GM19452 (cell line): ENCODE results near the gene TRA2A.

Experiments
- ATAC-seq: cut with Tn5 transposase; IDR thresholded peaks from one replicate; pipeline ENCODE4 v1.9.1; 2021; ENCODE audit not compliant: unreplicated experiment

TRA2A gene

DNA sequence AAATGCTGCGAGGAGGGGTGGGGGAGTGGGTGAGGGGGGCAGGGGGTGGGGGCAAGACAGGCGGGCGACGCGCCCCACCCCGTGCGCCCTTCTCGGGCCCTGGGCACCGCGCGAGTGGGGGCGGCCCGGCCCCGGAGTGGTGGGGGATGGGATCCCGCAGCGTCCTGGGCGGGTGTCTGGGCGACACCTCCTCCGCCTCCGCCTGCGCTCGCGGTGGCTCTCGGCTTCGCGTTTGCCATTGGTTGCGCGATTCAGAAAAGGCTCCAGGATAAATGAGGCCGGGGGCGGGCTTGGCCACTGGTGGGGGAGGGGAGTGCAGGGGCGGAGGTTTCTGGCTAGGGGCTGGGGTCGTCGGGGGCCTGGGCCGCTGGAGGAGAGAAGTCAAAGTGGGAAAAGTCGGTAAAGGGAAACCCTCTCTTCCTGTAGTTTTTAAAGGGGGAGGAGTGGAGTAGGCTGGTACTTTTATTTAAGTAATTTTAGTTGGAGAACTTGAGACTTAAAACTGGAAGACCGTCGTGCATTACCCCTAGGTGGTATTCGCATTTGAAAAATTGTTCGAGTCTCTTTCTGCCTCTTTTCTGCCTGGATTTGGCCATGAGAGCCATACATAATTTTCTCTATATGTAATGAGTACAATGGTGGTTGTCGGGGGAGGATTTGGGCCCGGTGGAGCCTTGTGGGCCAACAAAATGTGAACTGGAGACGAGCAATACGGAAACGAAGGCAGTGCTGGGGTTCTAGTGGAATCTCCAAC is 60.5 kb downstream of the TRA2A start:
- ATAC-seq: peak; percentile 24

DNA sequence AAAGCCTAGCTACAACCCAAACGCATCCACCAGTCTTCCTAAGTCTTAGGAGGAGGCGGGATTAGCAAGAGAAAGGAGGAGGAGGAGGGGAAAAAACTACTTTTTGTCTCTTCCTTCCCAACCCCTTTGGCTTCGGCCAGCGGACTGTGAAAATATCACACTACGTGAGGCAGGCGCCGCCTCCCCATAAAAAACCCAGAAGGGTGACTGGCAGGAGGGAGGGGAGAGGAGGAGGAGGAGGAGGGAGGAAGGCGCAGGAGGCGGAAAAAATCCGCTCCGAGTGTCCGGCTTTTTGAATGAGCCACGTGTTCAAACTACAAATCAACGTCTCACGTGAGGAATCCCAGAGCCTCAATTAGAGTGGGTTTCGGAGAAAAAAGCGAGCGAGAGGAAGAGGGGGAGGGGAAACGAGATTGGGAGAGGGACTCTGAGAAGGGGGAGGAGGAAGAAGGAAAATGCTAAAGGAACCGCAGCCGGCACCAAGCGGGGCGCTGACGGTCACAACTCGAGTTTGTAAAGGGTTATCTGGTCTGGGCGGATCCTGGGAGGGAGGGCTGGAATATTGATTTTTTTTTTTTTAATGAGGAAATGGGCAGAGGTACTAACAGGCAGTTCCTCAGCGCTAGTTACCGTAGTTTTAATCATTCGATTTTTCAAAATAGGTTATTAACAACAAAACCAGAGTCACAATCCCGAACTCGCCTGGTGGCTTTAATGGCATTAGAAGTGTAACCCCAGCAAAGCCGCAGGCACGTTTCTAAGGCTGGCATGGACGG is 61.3 kb downstream of the TRA2A start, which contains the start of gene IGF2BP3:
Gene IGF2BP3, minus strand, starts transcription at position 162 of the 776 bp plus-strand sequence. CDS start 381 bp downstream, outside the sequence.
- no peak for ATAC-seq

- no peak for ATAC-seq
Observed at GRCh38 chr7:23469961-23470250, 61.9 kb downstream of the TRA2A start.

DNA sequence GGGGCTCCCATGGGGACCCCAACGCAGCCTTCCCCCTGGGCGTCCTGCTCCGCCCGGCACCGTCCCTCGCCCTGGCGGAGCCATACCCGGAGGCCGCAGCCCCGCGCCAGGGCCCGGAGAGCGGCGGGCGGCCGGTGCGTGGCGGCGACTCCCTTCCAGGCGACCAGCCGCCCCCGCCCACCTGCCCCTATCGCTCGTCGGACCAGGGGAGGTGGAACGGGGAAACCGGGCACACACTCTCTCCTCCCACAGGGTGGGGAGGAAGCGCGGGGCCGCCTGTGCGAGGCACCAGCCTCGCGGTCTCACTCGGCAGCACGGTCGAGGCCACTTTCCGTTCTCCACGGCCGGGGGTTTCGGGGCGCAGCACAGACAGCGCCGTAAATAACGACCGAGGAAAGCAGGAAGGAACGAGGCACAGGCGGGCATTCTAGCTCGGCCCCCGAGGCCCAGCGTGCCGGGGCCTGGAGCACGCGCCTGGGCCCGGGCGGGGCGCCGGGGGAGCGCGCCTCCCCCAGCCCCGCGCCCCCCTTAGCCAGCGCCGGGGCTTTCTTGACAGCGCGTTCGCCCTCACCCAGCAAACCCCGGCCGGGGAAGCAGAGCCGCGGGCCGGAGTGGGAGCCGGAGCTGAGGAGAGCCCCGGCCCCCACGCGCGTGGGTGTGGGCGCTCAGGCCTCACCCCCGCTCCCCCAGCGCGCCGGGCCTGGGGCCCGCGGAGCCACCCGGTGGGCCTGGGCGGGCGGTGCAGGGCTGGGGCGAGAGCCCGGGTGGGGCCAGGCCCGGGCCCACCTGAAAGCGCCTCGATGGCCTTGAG is 62.4 kb downstream of the TRA2A start:
- ATAC-seq: no peak

- ATAC-seq: no peak
Observed at GRCh38 chr7:23468526-23469149, 63.1 kb downstream of the TRA2A start.

- ATAC-seq: no peak
Observed at GRCh38 chr7:23467806-23468525, 63.8 kb downstream of the TRA2A start.

DNA sequence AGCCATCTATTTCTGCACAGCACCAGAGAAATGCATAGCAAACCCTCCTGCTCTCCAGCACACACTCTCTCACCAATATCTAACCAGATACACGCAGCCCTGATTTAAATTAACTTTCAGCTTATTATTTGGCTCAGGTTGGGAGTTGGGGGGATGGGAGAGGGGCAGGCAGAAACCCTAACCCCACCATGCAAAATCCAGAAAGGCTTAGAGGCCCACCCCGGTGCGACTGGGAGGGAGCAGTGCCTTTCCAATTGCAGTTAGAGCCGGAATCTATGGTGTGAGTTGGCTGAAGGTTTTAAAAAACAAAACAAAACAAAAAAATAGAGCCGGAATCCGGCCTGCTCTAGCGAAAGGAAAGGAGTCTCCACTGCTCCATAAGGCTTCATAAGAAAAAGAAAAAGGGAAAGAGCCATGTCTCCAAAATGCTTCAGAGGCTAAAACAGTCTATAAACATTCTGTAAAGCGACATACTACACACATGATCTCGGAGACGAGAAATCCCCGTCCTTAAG is 64.4 kb downstream of the TRA2A start:
- ATAC-seq: no peak

- no peak for ATAC-seq
Observed at GRCh38 chr7:23462846-23463245, 68.9 kb downstream of the TRA2A start.

DNA sequence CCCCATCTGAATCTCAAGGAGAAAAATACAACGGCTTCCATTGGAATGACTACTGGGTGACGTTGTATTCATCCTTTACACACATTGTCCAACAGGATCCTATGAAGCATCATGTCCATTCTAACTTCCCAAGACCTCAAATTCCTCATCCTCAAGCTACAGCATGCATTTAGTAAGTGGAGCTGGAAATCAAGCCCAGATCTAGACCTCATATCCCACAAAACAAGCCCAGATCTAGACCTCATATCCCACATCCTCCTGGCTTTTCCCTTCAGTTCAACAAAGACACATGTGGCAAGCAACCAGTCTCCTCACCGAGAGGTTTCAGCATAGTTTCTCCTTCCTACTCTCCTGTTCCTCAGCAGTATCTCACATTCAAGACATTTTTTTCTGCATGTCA is 73.7 kb downstream of the TRA2A start:
- no peak for ATAC-seq

DNA sequence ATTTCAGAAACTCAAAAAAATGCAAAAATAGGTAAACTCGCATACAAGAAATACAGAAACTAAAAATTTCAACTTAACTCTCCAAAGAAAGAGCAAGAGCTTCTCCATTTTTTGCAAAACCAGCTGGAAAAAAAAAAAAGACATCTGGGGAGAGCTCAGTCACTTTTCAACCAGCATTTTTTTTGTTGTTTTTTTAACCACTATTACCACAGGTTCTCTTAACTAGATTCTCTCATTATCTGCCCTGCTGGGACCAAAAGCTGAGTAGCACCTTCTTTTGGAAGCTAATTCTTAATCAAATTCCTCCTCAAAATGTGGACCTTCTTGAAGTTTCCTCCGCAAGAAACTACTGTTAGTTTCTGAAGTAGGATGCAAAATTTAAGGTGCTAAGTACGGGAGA is 75.7 kb downstream of the TRA2A start:
- no peak for ATAC-seq

- no peak for ATAC-seq
Observed at GRCh38 chr7:23454881-23455526, 76.8 kb downstream of the TRA2A start.
